Common myeloid progenitor, CD34-positive (primary cell): ENCODE results near the gene LRCH4.
"Not testable (repeated sequence)": the region's sequence is repeated elsewhere in the genome, so short reads cannot be mapped to it uniquely, and the experiment has no call there.

Source experiments
- CTCF ChIA-PET: fragments of 350-600 bp; sonication (Branson Sonifier 250); formaldehyde crosslinking; loops from one replicate; lab custom pipeline; 2021; ENCODE audit warnings: antibody characterized with exemption; lab: Charles Lee
- POLR2A ChIA-PET: fragments of 350-600 bp; sonication (Branson Sonifier 250); formaldehyde crosslinking; loops from one replicate; lab custom pipeline; 2021; ENCODE audit warnings: antibody characterized with exemption; lab: Charles Lee
- DNase-seq, 3 donors: peaks; one replicate each; pipeline versions ENCODE4 v3.0.0 to v3.0.0-alpha.2; 2013
- H3K27ac ChIP-seq, 2 experiments: 1 replicate in 1 of 2; 2 replicates in 1 of 2; pipeline ENCODE4 v1.7.0; 2013; ENCODE audit warnings: inconsistent platforms in 2 of 2, low read length in 2 of 2, mild to moderate bottlenecking in 2 of 2, low read depth in 1 of 2, moderate library complexity in 1 of 2; ENCODE audit not compliant: severe bottlenecking in 2 of 2, insufficient read depth in 1 of 2, poor library complexity in 1 of 2
- H3K27me3 ChIP-seq, 5 experiments: replicated peaks in 2 of 5; 1 replicate in 3 of 5; 2 replicates in 2 of 5; pipeline versions ENCODE4 v1.6.1 to v1.7.0; 2013; ENCODE audit warnings: low read length in 4 of 5, mild to moderate bottlenecking in 2 of 5, moderate library complexity in 2 of 5, inconsistent platforms in 1 of 5; ENCODE audit not compliant: insufficient read depth in 5 of 5, control insufficient read depth in 4 of 5
- H3K36me3 ChIP-seq, 4 experiments: 1 replicate in 2 of 4; 2 replicates in 2 of 4; pipeline versions ENCODE4 v1.6.1 to v1.7.0; 2013; ENCODE audit warnings: low read length in 3 of 4, control low read depth in 1 of 4, mild to moderate bottlenecking in 1 of 4; ENCODE audit not compliant: control insufficient read depth in 4 of 4, insufficient read depth in 4 of 4
- H3K4me1 ChIP-seq, 4 experiments: 1 replicate in 3 of 4; 2 replicates in 1 of 4; pipeline versions ENCODE4 v1.6.1 to v1.7.1; 2013; ENCODE audit warnings: low read length in 3 of 4, mild to moderate bottlenecking in 3 of 4, control low read depth in 1 of 4, inconsistent platforms in 1 of 4, moderate library complexity in 1 of 4; ENCODE audit not compliant: control insufficient read depth in 4 of 4, insufficient read depth in 4 of 4; ENCODE audit errors: control extremely low read depth in 1 of 4
- H3K4me3 ChIP-seq, 7 experiments: 1 replicate in 4 of 7; 2 replicates in 3 of 7; pipeline versions ENCODE4 v1.5.1 to v1.7.0; 2013; ENCODE audit warnings: mild to moderate bottlenecking in 7 of 7, low read length in 6 of 7, moderate library complexity in 6 of 7, inconsistent platforms in 2 of 7, low read depth in 2 of 7, control low read depth in 1 of 7; ENCODE audit not compliant: insufficient read depth in 4 of 7, control insufficient read depth in 1 of 7; ENCODE audit errors: extremely low read depth in 1 of 7
- H3K9me3 ChIP-seq, 5 experiments: 1 replicate in 4 of 5; 2 replicates in 1 of 5; pipeline versions ENCODE4 v1.6.1 to v1.7.1; 2013; ENCODE audit warnings: low read length in 4 of 5, mild to moderate bottlenecking in 2 of 5, inconsistent platforms in 1 of 5, low read depth in 1 of 5, moderate library complexity in 1 of 5; ENCODE audit not compliant: control insufficient read depth in 4 of 5, insufficient read depth in 2 of 5; ENCODE audit errors: control extremely low read depth in 1 of 5
- WGBS: methylation state at CpG from one replicate; pipeline ENCODE4 v1.1.5; 2013; ENCODE audit not compliant: insufficient coverage; 5-methylcytosine and 5-hydroxymethylcytosine counted together

LRCH4 gene

GRCh38 chr7:100568176-100568895, 17.6 kb downstream of the LRCH4 start:
- Histone ChIP-seq H3K27ac (no peak overlapping the region), H3K4me3 (no peak overlapping the region), H3K9me3 (no peaks in the 10 kb centered on the region), H3K27me3 (no peaks in the 10 kb centered on the region), H3K36me3 (peaks cover 2 to 24% (median 8%) of the 10 kb centered on the region in 4 experiments), H3K4me1 (peaks cover 0 to 51% (median 43%) of the 10 kb centered on the region in 4 experiments)
- WGBS, result 83% methylated on average over 8 of the region's 11 CpGs
- no peak for DNase-seq
- ChIA-PET CTCF (interaction anchor here (0.7 to 12.6 kb wide), 7 partner anchors 9 to 107 kb away, joined by 3 to 242 read pairs (median 4); partner anchors contain the start of genes FBXO24 and LRCH4), POLR2A (interaction anchor here (4.8 kb wide), 1 partner anchor 16 kb away, joined by 34 read pairs; the partner anchor contains the start of genes FBXO24 and LRCH4)

- 80% methylated on average over 1 of the region's 3 CpGs for WGBS
- no peak for DNase-seq
- POLR2A ChIA-PET, result no interaction called here
- H3K9me3 ChIP-seq, result no peaks in the 10 kb centered on the region
- no peak overlapping the region for H3K4me3 ChIP-seq
- CTCF ChIA-PET, result interaction anchor here (1.5 to 13.7 kb wide), 8 partner anchors 8 to 102 kb away, joined by 4 to 242 read pairs (median 19); partner anchors contain the start of genes FBXO24, LRCH4 and SPACDR
- H3K27me3 ChIP-seq, result no peaks in the 10 kb centered on the region
- H3K27ac ChIP-seq, result no peak overlapping the region
- peaks cover 2 to 24% (median 6%) of the 10 kb centered on the region in 4 experiments for H3K36me3 ChIP-seq
- H3K4me1 ChIP-seq, result peaks cover 0 to 51% (median 43%) of the 10 kb centered on the region in 4 experiments
Observed at GRCh38 chr7:100567751-100568175, 18.2 kb downstream of the LRCH4 start.

- no peak overlapping the region for H3K27ac ChIP-seq
- H3K9me3 ChIP-seq, result no peaks in the 10 kb centered on the region
- H3K4me3 ChIP-seq, result no peak overlapping the region
- peaks cover 0 to 51% (median 43%) of the 10 kb centered on the region in 4 experiments for H3K4me1 ChIP-seq
- no peak for DNase-seq
- ChIA-PET POLR2A (no interaction called here), CTCF (interaction anchor here (1.0 to 13.7 kb wide), 8 partner anchors 11 to 101 kb away, joined by 3 to 242 read pairs (median 18); partner anchors contain the start of genes FBXO24, LRCH4 and SPACDR)
- peaks cover 0 to 24% (median 7%) of the 10 kb centered on the region in 4 experiments for H3K36me3 ChIP-seq
- 69% methylated on average over 4 of the region's 12 CpGs for WGBS
- no peaks in the 10 kb centered on the region for H3K27me3 ChIP-seq
Observed at GRCh38 chr7:100567031-100567730, 18.7 kb downstream of the LRCH4 start.

GRCh38 chr7:100566018-100566531, 19.9 kb downstream of the LRCH4 start:
- H3K4me3 ChIP-seq, result no peak overlapping the region
- no peak overlapping the region for H3K27ac ChIP-seq
- 100% methylated on average over 5 of the region's 6 CpGs for WGBS
- H3K4me1 ChIP-seq, result peaks cover 0 to 47% (median 40%) of the 10 kb centered on the region in 4 experiments
- no peak for DNase-seq
- ChIA-PET CTCF (interaction anchor here (0.8 to 13.7 kb wide), 9 partner anchors 10 to 129 kb away, joined by 3 to 242 read pairs (median 7); partner anchors contain the start of genes FBXO24, LRCH4 and SPACDR), POLR2A (no interaction called here)
- H3K36me3 ChIP-seq, result peaks cover 0 to 15% (median 4%) of the 10 kb centered on the region in 4 experiments
- H3K27me3 ChIP-seq, result no peaks in the 10 kb centered on the region
- H3K9me3 ChIP-seq, result no peaks in the 10 kb centered on the region

GRCh38 chr7:100565133-100565571, 20.8 kb downstream of the LRCH4 start:
- no peak overlapping the region for H3K4me3 ChIP-seq

GRCh38 chr7:100564405-100564804, 21.5 kb downstream of the LRCH4 start:
- Histone ChIP-seq H3K36me3 (peaks cover 0 to 13% (median 4%) of the 10 kb centered on the region in 4 experiments), H3K4me1 (peaks cover 0 to 30% (median 24%) of the 10 kb centered on the region in 4 experiments)
- H3K4me3 ChIP-seq, H3K27ac ChIP-seq, POLR2A ChIA-PET, DNase-seq, H3K9me3 ChIP-seq, H3K27me3 ChIP-seq: not testable (repeated sequence)
- WGBS, result 71% methylated on average over 4 of the region's 6 CpGs
- CTCF ChIA-PET, result interaction anchor here (0.7 to 13.7 kb wide), 17 partner anchors 8 to 162 kb away, joined by 3 to 242 read pairs (median 4); partner anchors contain the start of genes FBXO24, GIGYF1, LRCH4 and POP7

More at GRCh38 chr7:100565133-100565571, 20.8 kb downstream of the LRCH4 start:
- WGBS, result no CpG with 5 or more reads among the region's 11 CpGs
- H3K4me1 ChIP-seq, result peaks cover 0 to 38% (median 32%) of the 10 kb centered on the region in 4 experiments
- ChIA-PET CTCF (interaction anchor here (0.8 to 13.7 kb wide), 11 partner anchors 9 to 128 kb away, joined by 3 to 242 read pairs (median 7); partner anchors contain the start of genes FBXO24, GIGYF1, LRCH4 and SPACDR), POLR2A (no interaction called here)
- H3K27ac ChIP-seq, result no peak overlapping the region
- no peaks in the 10 kb centered on the region for H3K27me3 ChIP-seq
- no peaks in the 10 kb centered on the region for H3K9me3 ChIP-seq
- no peak for DNase-seq
- H3K36me3 ChIP-seq, result peaks cover 0 to 13% (median 4%) of the 10 kb centered on the region in 4 experiments
